ENCODE data around the gene HOXA11. TPM values are rescaled to one million over a fixed set of nuclear protein-coding genes. Genes with fewer than 3 reads are reported as not detected.

Gene HOXA11
- total and polyA plus RNA-seq, 10 donors, result not detected

GRCh38 chr7:27159266-27160144 lies 25.5 kb downstream of the HOXA11 start:
- H3K4me3 ChIP-seq, result peak overlapping the region in 4 of 8 donors; percentile 54 to 87 (median 72)
- intact Hi-C loops (cut with DNase I; ENCODE audit: low total_unique reads), result loop anchor here (5.0 to 10.0 kb wide), 3 partner anchors 477 to 1295 kb away; no protein-coding TSS in a partner anchor
- 37 to 59% (median 51%) methylated on average over 27 of the region's 27 CpGs for WGBS, 5 donors
- DNase-seq, result no peak
- H3K4me1 ChIP-seq, result peaks cover 10 to 96% (median 63%) of the 10 kb centered on the region in 6 donors
- no peak overlapping the region for H3K27ac ChIP-seq
- no peak for TF ChIP-seq POLR2AphosphoS5 (IDR thresholded peaks at IDR 0.05)
- TF ChIP-seq CTCF (IDR thresholded peaks at IDR 0.05 in 8 of 11, conservative IDR thresholded peaks at IDR 0.05 in 3 of 11), result no peak
- TF ChIP-seq POLR2A (IDR thresholded peaks at IDR 0.05), result no peak
- H3K9me3 ChIP-seq, result peaks cover 0 to 4% (median 0%) of the 10 kb centered on the region in 8 donors
- peaks cover 5 to 100% (median 93%) of the 10 kb centered on the region in 7 donors for H3K27me3 ChIP-seq (replicated peaks in 1 of 7)
- no peaks in the 10 kb centered on the region for H3K36me3 ChIP-seq

GRCh38 chr7:27158436-27159265 lies 26.4 kb downstream of the HOXA11 start:
- Histone ChIP-seq H3K36me3 (no peaks in the 10 kb centered on the region), H3K4me3 (no peak overlapping the region), H3K4me1 (peaks cover 10 to 91% (median 58%) of the 10 kb centered on the region in 6 donors), H3K9me3 (peaks cover 0 to 4% (median 0%) of the 10 kb centered on the region in 8 donors), H3K27ac (no peak overlapping the region), H3K27me3 (replicated peaks in 1 of 7) (peaks cover 14 to 100% (median 93%) of the 10 kb centered on the region in 7 donors)
- intact Hi-C loops (cut with DNase I; ENCODE audit: low total_unique reads), result no loop called here
- DNase-seq, result peak; percentile 69
- TF ChIP-seq POLR2AphosphoS5 (IDR thresholded peaks at IDR 0.05), result peak in 1 of 3 donors; percentile 31
- no peak for TF ChIP-seq POLR2A (IDR thresholded peaks at IDR 0.05)
- WGBS, 5 donors, result 20 to 30% (median 23%) methylated on average over 34 to 35 of the region's 35 CpGs

- Histone ChIP-seq H3K27me3 (replicated peaks in 1 of 7) (peaks cover 19 to 100% (median 95%) of the 10 kb centered on the region in 7 donors), H3K36me3 (no peaks in the 10 kb centered on the region), H3K4me1 (peaks cover 10 to 86% (median 58%) of the 10 kb centered on the region in 6 donors), H3K9me3 (peaks cover 0 to 4% (median 0%) of the 10 kb centered on the region in 8 donors), H3K27ac (no peak overlapping the region), H3K4me3 (peak overlapping the region in 1 of 8 donors; percentile 7)
- no peak for TF ChIP-seq POLR2A (IDR thresholded peaks at IDR 0.05)
- TF ChIP-seq POLR2AphosphoS5 (IDR thresholded peaks at IDR 0.05), result no peak
- TF ChIP-seq CTCF (IDR thresholded peaks at IDR 0.05 in 8 of 11, conservative IDR thresholded peaks at IDR 0.05 in 3 of 11), result no peak
- no peak for DNase-seq
- 12 to 23% (median 14%) methylated on average over 30 of the region's 30 CpGs for WGBS, 5 donors
- intact Hi-C loops (cut with DNase I; ENCODE audit: low total_unique reads), result no loop called here
These were observed 27.2 kb downstream of the HOXA11 start for GRCh38 chr7:27157702-27158431.
